Medulla oblongata (tissue), 1 donor: ENCODE results near the gene BRINP2.

Experiments used
- DNase-seq: peaks from one replicate; pipeline ENCODE4 v3.0.0-alpha.2; 2015; ENCODE audit errors: extremely low spot score

Gene BRINP2

DNA sequence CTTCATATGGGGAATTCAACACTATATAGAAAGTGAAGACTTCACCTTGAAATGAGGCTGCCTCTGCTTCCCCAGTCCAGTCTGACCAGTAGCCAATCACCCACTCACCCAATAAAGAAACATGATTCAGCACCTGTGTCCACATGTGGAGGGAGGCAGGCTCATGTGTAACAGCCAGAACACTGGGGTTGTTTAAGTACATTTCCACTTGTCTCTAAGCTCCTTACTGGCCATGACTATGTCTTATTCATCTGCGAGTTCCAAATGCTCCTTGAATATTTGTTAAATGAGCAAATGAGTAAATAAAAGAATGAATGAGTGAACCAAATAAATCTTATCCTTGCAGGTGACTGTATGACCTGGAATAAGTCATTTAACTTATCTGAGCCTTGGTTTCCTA is 100.1 kb downstream of the BRINP2 start:
- no peak for DNase-seq

DNA sequence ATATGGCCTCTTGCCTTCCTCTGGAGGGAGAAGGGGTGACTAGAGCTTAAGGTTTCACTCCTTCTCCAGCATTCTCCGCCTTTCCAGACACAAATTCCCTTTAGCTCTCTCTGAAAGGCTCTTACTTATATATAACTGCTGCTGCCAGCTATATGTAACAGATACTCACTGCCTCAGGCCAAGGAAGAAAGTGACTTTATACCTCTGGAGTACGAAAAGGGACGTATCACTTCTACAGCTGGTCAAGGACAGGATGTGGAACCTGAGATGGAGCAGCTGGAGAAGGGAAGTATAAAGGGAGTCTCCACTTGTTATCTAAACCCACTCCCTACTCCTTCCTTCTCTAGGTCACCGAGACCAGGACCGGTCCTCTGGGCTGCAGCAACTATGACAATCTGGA is 102.4 kb downstream of the BRINP2 start:
- DNase-seq = no peak

DNA sequence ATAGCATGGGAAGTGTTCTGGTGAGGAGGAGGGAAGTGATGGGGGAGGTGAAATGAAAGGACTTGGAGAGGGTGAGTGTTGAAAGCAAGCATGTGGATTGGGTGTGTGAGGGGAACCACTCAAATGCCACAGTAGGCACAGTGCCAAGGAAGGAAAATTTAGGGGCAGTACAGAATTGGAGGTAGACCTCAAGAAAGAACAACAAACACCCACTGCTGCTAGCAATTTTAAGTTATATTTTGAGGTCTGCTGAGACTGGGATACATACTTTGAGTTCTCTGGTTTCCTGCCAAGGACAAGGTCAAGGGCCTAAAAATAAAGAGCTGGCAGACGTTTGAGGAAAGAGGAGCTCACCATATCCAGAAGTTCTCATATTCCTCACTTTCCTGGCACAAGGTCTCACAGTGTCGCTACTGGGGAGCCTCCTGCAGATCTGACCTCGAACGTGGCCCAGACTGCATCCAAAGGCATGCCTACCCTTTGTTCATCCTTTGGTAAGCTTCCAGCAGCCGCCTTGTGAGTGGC is 104.0 kb downstream of the BRINP2 start:
- DNase-seq = no peak

DNA sequence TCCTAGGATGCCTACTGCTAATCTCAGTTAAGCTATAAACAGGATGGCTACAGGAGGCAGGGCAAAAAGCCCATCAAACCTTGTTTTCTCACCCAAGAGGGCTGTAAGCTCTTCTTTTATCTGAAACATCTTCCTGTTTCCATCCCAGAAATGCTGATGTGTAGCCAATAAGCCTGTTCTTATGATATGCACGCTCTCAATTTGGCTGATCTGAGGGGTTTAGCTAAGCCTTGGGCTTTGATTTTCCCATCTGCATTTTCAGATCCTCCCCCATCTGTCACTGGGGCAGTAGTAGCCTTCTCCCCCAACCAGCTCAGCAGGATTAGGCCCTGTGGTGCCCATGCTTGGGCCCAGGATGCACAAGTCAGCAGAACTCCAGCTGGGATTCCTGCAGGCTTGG is 105.0 kb downstream of the BRINP2 start:
- DNase-seq = no peak

DNA sequence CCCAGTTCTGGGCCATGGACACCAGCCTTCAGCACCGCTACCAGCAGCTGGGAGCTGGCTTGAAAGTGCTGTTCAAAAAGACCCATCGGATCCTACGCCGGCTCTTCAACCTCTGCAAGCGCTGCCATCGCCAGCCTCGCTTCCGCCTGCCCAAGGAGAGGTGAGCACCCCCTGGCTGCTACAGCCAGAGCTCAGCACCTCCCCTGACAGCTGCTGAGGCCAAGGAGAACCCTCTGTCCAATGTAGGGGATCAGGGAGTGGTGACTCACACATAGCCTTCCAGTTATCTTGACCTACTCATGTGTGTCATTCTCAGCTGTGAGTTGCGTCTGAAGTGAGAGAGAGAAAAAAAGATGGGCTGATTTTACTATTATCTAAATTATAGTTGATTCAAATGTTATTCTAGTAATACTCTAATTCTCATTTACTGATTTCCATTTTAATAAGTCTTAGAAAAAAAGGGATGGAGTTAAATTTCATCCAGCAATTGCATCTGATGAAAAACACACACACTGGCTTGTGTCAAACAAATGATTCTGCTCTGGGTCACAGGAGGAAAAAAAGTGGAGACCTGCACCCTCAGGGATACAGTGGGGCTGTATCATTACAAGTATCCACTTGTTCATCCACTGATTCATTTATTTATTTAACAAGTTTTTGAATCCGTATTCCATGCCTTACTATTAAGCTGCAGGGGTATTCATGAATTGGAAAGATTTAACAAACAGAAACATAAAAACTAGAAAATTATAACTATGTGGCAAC is 108.0 kb downstream of the BRINP2 start:
- no peak for DNase-seq

DNA sequence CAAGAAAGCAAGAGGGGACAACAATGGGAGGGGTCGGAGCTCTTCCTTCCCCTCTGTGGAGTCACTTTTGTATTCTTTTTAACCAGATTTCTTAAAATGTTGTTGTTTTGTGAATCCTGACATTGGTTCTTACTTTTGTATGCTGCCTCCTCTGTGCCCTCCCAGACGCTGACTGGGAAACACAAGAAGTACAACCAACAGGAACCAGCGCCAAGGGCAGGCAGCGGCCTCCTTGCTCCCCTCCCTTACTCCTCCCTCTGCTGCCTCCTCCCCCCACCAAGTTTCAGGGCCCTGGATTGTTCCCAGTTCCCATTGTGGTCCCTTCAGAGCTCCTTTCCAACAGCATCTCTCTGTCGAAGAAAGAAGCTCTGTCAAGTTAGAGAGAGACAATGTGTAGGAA is 111.1 kb downstream of the BRINP2 start:
- peak; percentile 88 for DNase-seq

DNA sequence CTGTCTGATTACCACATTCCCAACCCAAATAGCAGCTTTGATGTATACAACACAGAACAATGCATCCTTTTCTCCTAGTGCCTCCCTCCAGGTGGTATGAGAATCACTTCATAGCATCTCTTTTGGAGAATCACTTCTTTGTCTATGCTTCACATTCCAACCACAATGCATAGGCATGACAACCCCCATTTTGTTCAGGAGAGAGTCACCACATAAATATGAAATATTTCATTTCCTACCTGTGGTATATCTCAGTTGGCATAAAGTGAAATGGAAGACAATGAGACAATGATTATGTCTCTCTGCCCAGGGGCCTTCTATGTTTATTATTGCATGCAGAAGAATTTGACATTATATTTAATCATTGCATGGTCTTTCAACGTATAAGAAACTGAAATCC is 112.2 kb downstream of the BRINP2 start:
- no peak for DNase-seq

DNA sequence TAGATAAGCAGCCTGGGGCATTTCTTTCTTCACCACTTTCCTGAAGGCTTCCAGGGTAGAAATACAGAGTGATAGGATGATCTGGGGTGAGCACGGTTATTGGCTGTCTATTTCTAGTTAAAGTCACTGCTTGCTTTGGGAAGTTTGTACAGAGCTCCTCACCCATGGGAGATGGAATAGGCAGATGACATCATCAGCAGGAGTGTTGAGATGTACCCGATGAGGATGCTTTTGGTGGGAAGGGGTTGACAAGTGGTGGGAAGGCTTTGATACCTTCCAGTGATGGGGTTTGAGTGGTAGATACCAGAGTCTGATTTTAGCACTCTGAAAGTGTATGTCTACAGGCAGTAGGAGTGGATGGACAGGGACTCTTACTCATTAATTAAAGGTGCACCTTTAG is 112.6 kb downstream of the BRINP2 start:
- no peak for DNase-seq

DNA sequence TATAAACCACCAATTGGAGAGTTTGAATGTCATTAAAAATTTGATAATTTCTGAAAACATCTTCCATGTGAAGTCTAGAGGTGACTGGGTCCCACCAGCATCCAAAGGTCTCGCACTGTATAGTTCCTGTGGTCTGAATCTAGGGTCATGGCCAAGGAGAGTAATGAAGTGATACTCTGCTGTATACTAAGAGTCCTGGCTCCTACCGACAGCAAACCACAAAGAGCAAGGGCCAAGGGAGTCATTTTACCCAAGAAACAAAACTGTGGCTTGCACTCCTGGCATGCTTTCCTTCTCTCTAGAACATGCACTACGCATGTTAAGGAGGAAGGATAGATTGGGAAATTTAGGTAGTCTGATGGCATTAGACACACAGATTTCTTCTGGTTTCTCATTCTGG is 115.6 kb downstream of the BRINP2 start:
- DNase-seq = no peak

DNA sequence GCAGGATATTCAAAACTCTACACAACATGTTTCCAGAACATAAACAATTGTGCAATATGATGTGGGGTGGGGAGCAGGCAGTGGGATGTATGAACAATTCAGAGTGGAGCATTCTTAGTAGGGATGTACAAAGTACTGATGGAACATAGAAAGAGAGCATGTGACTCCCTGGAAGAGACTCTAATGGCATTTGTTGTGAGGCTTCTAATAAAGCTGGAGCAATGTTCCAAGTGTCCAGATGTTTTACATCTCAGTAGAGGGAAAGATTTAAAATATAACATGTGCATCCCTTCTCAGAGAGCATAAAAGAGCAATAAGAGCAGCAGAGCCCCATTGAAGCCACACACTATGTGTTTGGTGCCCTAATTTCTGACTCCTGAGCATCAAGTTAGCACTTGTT is 116.5 kb downstream of the BRINP2 start:
- no peak for DNase-seq

DNA sequence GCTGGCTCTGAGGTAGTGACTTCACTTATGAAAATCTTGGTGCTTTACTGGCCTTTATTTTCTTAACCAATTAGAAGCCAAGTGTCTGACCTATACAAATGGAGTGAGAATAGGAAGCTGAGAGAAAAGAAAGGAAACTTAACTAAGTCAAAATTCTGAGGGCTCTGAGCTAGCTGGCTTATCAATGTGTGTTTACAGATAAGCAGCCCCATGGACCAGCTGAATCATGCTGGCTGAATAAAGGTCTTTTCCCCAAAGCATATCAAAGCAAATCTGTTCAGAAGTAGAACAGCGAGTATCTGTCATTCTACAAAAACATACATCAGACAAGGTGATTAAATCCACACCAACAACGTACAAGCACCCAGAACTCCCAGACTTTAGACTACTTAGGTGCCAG is 117.2 kb downstream of the BRINP2 start:
- DNase-seq = no peak

DNA sequence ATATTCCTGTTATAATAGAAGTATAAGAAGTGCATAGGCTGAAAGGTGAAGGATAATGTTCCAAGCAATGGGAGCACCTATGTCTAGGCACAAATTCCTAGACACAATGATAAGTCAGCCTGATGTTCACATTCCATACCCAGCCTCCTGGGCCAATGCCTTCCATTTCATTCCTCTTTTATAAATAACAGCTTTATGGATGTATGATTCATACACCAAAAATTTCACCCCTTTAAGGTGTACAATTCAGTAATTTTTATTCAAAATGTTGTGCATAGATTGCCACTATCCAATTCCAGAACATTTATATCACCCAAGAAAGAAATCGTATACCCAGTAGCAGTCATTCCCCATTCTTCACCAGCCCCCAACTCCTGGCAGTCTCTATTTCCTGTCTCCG is 118.8 kb downstream of the BRINP2 start:
- DNase-seq = no peak

DNA sequence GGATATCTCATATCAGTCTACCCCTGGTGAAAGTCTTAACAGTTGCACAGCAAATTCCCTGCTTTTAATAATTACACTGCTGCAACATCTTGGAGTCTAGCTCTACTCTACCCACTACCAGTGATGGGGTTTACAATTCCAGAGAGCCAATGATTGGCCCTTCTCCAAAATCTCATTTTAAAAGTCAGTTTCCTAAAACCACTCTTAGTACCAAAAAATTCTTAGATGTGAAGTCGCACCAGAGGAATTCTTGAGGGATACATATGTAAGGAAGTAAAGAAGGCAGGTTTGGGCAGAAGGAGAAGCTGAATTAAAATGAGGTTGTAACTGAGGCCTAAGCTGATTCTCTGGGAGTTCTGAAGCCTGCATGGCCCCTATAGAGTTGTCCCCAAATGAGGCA is 129.7 kb downstream of the BRINP2 start:
- no peak for DNase-seq

DNA sequence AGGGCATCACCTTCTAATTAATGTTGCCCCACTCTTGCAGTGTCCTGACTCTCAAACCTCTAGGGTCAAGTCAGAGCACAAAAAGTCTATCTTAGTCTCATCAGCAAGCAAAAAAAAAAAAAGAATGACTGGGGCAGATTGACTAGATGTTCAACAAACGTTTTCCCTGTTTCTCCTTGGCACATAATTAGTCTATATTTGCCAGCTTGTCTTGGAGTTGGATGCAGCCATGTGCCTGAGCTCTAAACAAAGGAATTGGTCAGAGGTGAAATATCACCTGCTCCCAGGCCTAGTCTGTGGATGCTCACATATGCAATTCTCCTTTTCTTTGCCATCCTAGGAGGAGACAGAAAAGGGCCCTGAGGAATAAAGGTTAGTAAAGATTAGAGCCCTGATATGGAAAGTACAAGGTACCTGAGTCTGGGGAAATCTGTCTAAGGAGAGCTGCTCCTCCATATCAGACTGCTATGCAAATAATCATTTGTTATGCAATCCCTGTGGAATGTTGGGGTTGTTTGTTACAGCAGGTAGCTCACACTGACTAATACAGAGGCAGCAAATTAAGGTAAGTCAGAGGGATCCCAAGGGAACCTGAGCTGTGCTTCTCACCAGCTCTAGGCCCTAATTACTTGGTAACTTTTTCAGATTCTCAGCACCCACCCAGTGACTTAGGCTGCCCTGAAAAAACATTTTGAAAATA is 130.8 kb downstream of the BRINP2 start:
- DNase-seq = peak; percentile 69

DNA sequence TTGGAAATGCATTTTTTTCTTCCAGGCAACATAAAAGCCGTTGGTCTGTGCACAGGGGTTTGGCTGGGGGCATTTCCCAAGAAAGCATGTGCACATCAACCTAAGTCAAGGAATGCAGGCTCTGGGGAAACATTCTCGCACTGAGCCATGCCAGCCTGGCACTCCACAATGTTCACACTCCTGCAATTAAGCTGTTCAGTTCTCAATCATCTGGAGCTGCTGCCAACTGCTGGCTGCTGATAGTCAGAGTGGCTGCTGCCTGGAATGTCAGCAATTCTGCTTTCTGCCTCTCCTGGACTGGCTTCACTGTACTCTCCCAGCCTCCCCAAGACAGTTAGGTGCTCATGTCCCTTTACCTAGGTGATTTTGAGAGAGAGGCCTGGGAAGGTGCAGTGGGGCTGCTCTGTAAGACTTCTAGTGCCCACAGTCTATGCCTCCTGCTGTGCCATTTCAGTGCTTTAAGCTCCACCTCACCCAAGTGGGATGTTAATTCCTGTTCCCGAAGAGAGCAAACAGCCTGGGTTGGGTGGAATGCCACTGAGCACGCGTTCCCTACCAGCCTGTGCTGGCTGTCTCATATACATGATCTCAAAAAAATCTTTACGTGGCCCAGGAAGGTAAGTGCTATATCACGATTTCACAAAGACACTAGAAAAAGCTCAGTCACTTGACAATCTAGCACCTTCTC is 131.7 kb downstream of the BRINP2 start:
- DNase-seq = peak; percentile 60

DNA sequence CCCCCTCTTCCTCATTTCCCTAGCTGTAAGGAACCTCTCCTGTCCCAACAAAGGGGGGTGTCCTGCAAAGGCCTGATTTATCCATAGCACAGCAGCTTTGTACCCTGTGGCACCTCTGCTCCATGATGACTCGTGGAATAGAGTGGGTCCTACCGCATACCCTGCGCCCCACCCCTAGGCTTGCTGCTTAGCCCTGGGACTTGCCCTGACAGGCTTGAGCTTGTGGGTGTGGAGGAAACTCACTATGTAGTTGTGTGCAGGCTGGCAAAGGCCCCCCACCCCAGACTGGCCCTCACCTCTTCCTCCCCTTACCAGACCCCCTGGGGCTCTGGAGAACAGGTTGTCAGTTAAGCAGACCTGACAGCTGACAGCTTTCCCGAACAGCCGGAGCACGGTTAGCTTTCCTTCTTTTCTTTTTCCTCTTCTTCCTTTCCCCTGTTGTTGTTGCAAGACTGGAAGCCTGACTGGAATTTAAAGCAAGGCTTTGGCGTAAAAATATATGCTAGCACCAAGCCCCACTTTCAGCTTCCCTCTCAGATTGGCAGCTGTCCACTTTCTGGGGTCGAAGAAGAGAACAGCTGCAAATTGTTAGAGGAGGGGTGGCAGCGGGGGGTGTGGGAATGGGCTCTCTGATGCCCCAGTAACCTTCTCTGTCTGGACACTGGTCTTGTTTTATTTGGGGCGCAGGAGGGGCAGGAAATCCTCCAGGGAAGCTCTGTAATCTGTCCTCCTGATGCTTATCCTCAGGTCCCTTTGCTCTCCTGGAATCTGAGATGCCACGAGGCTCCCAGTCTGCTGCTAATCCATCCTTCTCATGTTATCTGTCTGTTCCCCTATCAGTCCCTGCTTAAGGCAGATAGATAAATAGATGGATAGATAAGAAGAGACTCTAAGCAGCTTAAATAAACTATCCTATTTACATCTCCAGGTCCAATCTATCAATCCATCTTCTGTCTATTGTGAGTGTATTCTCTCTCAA is 134.6 kb downstream of the BRINP2 start:
- DNase-seq = peak; percentile 42

DNA sequence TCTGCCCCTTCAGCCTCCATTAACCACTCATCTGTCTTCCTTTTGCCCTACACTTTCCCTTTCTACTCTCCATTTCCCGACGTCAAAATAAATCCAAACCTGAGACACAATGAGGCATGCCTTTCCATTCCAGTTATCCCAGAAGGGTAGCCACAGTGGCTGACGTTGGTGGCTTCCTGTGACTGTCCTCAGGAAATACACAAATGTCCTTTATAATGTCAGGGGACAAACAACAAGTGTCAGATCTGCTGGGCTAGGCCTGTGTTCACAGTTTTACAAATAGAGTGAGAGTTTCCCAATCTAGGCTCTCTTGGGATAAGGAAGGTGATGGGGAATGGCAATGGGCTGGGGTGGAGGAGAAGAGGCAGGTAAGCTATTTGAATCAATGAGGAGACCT is 135.3 kb downstream of the BRINP2 start:
- no peak for DNase-seq

DNA sequence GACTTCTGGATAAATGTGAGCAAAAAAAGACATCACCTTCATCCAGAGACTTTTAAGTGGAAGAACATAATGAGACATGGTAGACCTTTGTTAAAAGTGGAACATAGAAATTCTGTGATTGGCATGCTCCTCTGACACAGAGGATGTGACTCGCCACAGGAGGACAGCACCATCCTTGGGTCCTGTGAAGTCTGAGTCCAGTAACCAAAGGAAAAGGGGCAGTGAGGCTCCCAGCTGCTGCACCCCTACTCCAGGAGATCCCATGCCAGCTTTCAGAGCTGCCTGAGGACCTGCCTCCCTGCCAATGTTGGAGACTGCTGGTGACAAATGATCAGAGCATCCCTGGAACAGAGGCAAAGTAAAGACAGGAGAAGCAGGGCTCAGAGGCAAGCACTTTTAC is 136.2 kb downstream of the BRINP2 start:
- peak; percentile 44 for DNase-seq

DNA sequence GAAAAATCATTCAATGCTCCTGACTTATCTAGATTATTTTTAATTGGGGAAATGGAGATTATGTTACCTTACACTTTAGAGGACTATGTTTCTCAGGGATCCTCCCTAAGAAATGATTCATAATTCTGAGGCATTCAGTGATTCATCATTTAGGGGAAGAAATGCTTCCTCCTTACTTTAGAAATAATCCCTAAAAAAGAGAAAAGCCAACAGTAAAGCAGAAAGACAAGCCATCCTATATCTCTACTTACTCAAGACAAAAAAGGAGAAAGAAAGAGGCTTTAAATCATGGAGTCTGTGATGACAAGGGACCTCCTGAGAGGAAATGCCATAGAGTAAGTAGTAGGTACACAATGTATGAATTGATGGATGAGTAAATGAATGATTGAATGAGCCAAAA is 137.0 kb downstream of the BRINP2 start:
- DNase-seq = no peak

DNA sequence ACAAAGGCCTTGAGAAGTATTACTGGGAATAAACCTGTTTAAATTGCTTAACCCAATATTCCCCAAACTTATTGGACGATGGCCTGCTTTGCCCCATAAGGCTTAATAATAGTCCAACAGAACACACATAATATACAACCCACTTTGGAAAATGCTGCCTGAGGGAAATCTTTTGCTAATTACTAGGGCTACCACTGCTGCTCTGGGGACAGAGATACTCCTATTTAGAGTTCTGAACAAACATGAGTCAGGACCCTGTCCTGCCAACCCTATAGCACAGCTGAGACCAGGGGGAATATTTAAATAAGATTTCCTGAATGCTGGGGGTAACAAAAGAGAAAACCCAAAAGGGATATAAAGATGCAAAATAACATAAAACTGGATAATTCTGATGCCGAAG is 139.1 kb downstream of the BRINP2 start:
- DNase-seq = peak; percentile 51

DNA sequence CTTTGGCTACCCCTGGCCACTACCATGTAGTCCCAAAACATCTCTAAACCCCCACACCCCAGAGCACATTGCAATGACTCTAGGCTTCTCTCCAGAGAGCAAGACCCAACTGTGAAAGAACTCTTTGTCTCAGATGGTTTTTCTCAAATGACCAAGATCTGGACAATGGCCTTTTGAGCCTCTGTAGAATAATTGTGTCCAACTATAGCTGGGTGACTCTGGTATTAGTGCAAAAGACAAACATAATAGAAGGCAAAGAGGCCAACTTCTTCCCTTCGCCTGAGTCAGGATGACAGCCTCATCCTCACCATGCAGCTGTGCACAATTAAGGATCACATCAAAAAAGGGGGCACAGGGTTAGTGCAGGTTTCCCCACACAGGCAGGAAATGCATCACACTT is 139.6 kb downstream of the BRINP2 start:
- DNase-seq = peak; percentile 98

DNA sequence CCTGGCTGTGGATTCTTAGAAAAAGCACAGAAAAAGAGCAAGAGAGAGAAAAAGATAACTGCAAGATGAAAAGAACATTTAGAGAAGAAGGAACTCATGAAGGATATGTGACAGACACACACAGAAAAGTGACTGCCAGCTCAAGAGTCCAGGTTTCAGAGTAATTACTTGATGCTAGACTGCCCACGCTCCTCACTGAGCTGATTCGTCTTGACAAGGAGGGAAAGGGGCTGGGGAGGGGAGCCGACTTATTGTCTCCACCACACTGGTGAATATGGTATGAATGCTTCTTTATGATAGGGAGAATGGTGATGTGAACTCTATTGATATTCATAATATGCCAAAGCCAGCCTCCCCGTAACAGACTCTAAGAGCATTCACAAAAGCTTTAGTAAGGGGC is 140.4 kb downstream of the BRINP2 start:
- DNase-seq = peak; percentile 58
